Kidney (tissue), 14 donors: ENCODE results near the gene SH3BP5. TPM values are rescaled to one million over a fixed set of nuclear protein-coding genes. Genes with fewer than 3 reads are reported as not detected.

Experiments used
- DNase-seq, 5 donors: peaks; one replicate each; pipeline ENCODE4 v3.0.0-alpha.2; 2013 to 2020
- FAIRE-seq: peaks from 2 replicates; lab custom pipeline; 2012; peaks lifted over from hg19 to GRCh38; lab: Jason Lieb, UNC
- H3K27ac ChIP-seq, 2 donors: one replicate each; pipeline ENCODE4 v1.7.0; 2013; ENCODE audit warnings: low read depth in 2 of 2, low read length in 2 of 2, inconsistent platforms in 1 of 2
- H3K27me3 ChIP-seq: one replicate; pipeline ENCODE4 v1.7.1; 2013; ENCODE audit warnings: low read length, inconsistent platforms; ENCODE audit not compliant: control insufficient read depth, insufficient read depth
- H3K36me3 ChIP-seq, 3 donors: one replicate each; pipeline versions ENCODE4 v1.7.0 to v1.7.1; 2013; ENCODE audit warnings: low read length in 3 of 3, control low read depth in 1 of 3, inconsistent platforms in 1 of 3; ENCODE audit not compliant: insufficient read depth in 3 of 3, control insufficient read depth in 2 of 3
- H3K4me1 ChIP-seq, 3 donors: one replicate each; pipeline versions ENCODE4 v1.7.0 to v1.7.1; 2013; ENCODE audit warnings: low read length in 3 of 3, inconsistent platforms in 1 of 3, low read depth in 1 of 3; ENCODE audit not compliant: control insufficient read depth in 2 of 3, insufficient read depth in 2 of 3
- H3K4me3 ChIP-seq, 3 donors: one replicate each; pipeline versions ENCODE4 v1.7.0 to v1.8.1; 2013; ENCODE audit warnings: low read length in 3 of 3, control low read depth in 1 of 3, inconsistent platforms in 1 of 3
- H3K9ac ChIP-seq, 3 donors: one replicate each; pipeline versions ENCODE4 v1.7.0 to v1.7.1; 2013; ENCODE audit warnings: low read length in 3 of 3, control low read depth in 1 of 3, inconsistent platforms in 1 of 3
- H3K9me3 ChIP-seq, 3 donors: one replicate each; pipeline versions ENCODE4 v1.7.0 to v1.7.1; 2013; ENCODE audit warnings: low read length in 3 of 3, control low read depth in 1 of 3, inconsistent platforms in 1 of 3; ENCODE audit not compliant: control insufficient read depth in 2 of 3, insufficient read depth in 1 of 3
- CTCF ChIP-seq: IDR thresholded peaks from 3 replicates; pipeline ENCODE4 v1.5.1; 2012; ENCODE audit warnings: mild to moderate bottlenecking, moderate library complexity, borderline replicate concordance; ENCODE audit not compliant: insufficient read depth; ENCODE audit errors: extremely low read depth
- intact Hi-C: fragments of 100-400 bp; cut with DNase I; formaldehyde crosslinking; loops from one replicate; pipeline ENCODE4 v1.11.1; 2022
- polyA plus RNA-seq: library from polyadenylated mRNA; stranded (reverse); fragments of 350-450 nt; fragmentation: Illumina TruSeq; extraction: RNeasy Lipid Tissue Mini Kit (QIAGEN cat#74804); gene quantifications from one replicate; pipeline ENCODE4 v1.2.3, GENCODE V29; 2014; ENCODE audit warnings: low read depth, low replicate concordance; ENCODE audit not compliant: insufficient read depth
- total RNA-seq: library from RNA; stranded (reverse); fragmentation: NEBNext Ultra II Directional; extraction: Animal tissue kit (Norgen Biotek cat#: 25700); gene quantifications from one replicate; pipeline ENCODE4 v1.2.1, GENCODE V29; 2021
- donor health status: control.
- donor health status: control.
- donor health status: control.
- donor health status: control.
- donor health status: control.
- donor health status: DM: yes; HTN: yes; CAD: no.
- donor health status: Normal renal cell carcinoma (clear cell type).

The SH3BP5 gene
- total and polyA plus RNA-seq, 2 donors from 2014 or later = 39.1 to 109 TPM

- peaks cover 12 to 52% (median 48%) of the 10 kb centered on the region in 3 donors for H3K4me1 ChIP-seq
- intact Hi-C loops = no loop called here
- no peaks in the 10 kb centered on the region for H3K36me3 ChIP-seq
- FAIRE-seq = no peak
- no peak for TF ChIP-seq CTCF
- peak in 1 of 5 donors; percentile 60 for DNase-seq
- peak overlapping the region in 1 of 3 donors; percentile 37 for H3K4me3 ChIP-seq
- peak overlapping the region in 1 of 3 donors; percentile 57 for H3K9ac ChIP-seq
- H3K27ac ChIP-seq = peak overlapping the region; percentile 59 to 90
- H3K9me3 ChIP-seq = no peaks in the 10 kb centered on the region
- H3K27me3 ChIP-seq = no peaks in the 10 kb centered on the region
Observed at GRCh38 chr3:15319575-15319974, 12.8 kb downstream of the SH3BP5 start.

DNA sequence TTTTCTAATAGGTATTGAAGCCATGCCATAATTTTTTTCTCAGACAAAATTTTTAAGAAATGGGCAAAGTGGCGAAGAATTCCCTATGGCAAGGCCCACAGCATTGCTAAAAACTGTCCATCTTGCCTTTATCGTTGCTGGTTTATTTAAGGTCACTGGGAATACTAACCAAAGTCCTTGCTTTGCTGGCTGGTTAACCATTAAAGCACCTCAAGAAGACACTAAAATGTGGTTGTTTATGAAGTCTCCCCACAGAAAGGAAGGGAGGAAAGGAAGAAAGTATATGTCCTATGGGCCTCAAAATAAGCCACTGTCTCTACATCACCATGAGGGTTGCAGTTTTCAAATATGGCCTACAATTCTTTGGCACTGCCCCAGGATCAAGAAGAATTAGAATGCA lies 13.2 kb downstream of the SH3BP5 start:
- peaks cover 12 to 48% (median 46%) of the 10 kb centered on the region in 3 donors for H3K4me1 ChIP-seq
- no peak for FAIRE-seq

DNA sequence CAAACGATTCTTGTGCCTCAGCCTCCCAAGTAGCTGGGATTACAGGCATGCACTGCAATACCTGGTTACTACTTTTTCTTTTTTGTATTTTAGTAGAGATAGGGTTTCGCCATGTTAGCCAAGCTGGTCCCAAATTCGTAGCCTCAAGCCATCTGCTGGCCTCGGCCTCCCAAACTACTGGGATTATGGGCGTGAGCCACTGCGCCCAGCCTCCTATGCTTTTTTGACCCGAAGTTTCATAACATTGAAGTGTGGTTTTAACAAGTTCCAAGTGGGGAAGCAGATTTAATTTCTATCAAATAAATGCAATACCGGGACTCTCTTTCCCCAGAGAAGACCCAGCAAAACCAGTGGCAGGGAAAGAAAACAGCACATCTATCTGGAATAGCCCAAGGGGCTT lies 13.7 kb downstream of the SH3BP5 start:
- Histone ChIP-seq H3K4me3 (no peak overlapping the region), H3K9ac (no peak overlapping the region), H3K4me1 (peaks cover 12 to 43% (median 41%) of the 10 kb centered on the region in 3 donors), H3K27ac (peak overlapping the region; percentile 59 to 90), H3K9me3 (no peaks in the 10 kb centered on the region), H3K27me3 (no peaks in the 10 kb centered on the region), H3K36me3 (no peaks in the 10 kb centered on the region)
- DNase-seq = no peak
- no peak for FAIRE-seq
- intact Hi-C loops = no loop called here
- TF ChIP-seq CTCF = no peak

More for the DNA sequence above, 13.2 kb downstream of the SH3BP5 start:
- intact Hi-C loops = no loop called here
- TF ChIP-seq CTCF = no peak
- no peaks in the 10 kb centered on the region for H3K36me3 ChIP-seq
- H3K9me3 ChIP-seq = no peaks in the 10 kb centered on the region
- H3K9ac ChIP-seq = peak overlapping the region in 1 of 3 donors; percentile 57
- peak overlapping the region in 1 of 3 donors; percentile 12 for H3K4me3 ChIP-seq
- peak in 1 of 5 donors; percentile 36 for DNase-seq
- H3K27ac ChIP-seq = peak overlapping the region; percentile 59 to 90
- no peaks in the 10 kb centered on the region for H3K27me3 ChIP-seq

DNA sequence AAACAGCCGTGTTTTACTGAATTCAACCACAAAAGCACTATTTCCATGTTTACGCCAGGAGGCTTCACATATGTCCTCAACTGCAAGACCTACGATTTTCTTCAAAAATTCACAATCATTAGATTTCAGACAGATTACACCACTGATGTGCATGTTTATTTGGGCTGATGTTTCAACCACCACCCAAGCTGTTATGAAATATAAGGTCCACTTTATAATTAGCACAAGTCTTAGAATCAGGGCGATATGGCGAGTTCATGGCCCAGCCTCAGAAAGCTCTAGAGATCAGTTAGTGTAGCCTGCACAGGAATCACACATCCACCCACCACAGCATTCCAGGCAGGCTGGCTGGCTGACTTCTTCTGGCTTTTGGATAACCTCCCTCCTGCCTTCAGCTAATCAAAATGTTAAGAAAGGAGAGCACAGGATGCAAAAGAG lies 15.4 kb downstream of the SH3BP5 start:
- DNase-seq (peak in 1 of 5 donors; percentile 48), FAIRE-seq (no peak)
- Histone ChIP-seq H3K9me3 (no peaks in the 10 kb centered on the region), H3K4me1 (peaks cover 12 to 38% (median 38%) of the 10 kb centered on the region in 3 donors), H3K36me3 (no peaks in the 10 kb centered on the region), H3K9ac (no peak overlapping the region), H3K4me3 (no peak overlapping the region), H3K27ac (peak overlapping the region; percentile 39 to 55), H3K27me3 (no peaks in the 10 kb centered on the region)
- intact Hi-C loops = no loop called here
- no peak for TF ChIP-seq CTCF
